Measurements from ENCODE around the gene SPOCK1. TPM values are rescaled to one million over a fixed set of nuclear protein-coding genes. Genes with fewer than 3 reads are reported as not detected.

The SPOCK1 gene
- total RNA-seq, 2 donors from 2014 or later: not detected

DNA sequence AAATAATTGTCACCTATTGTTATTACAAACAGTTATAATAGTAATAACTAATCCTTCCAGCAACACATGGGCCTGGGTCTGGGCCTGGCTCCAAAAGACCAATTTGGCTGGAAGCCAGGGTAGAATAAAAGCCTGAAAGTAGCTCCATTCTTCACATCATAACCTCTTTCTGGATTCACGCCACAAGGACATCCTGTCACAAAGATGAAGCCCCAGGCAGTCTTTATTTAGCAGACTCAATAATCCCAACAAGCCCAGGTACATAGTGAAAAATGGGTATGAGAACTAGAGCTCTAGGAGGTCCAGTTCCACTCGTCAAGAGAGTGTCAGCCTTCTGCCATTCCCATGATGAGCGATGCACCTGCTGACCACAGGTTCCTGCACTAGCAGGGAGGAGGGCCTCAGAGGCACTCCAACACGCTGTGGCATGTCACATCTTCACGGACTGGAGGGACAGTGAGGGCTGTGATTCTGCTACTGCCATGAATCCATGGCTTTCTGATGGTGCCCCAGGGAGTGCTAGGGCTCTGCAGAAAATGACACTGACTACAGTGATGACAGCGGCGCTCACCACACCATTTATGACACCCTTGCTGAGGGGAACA is 124.9 kb downstream of the SPOCK1 start:
- H3K4me1 Mint-ChIP-seq (ENCODE audit: low read depth): no peaks in the 10 kb centered on the region
- no peaks in the 10 kb centered on the region for H3K36me3 Mint-ChIP-seq (ENCODE audit: insufficient read depth in 2 of 2)
- no peaks in the 10 kb centered on the region for H3K27me3 Mint-ChIP-seq (ENCODE audit: low read depth)

DNA sequence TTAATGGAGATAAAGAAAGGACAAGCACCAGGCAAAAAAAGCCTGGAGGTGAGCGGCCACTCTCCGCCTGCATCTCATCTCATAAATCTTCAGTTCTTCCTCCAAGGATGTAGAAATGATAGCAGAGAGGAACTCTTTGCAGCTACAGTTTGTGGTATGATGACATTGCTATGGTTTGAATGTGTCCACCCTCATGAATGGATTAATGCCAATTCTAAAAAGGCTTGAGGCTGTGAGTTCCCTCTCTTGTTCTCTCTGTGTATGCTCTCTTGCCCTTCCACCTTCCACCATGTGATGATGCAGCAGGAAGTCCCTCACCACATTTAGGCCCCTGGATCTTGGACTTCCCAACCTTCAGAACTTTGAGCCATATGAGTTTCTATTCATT is 126.4 kb downstream of the SPOCK1 start:
- no peak for DNase-seq
- Mint-ChIP-seq H3K4me1 (ENCODE audit: low read depth) (no peaks in the 10 kb centered on the region), H3K4me3 (no peak overlapping the region), H3K27me3 (ENCODE audit: low read depth) (no peaks in the 10 kb centered on the region), H3K27ac (no peak overlapping the region), H3K36me3 (ENCODE audit: insufficient read depth in 2 of 2) (no peaks in the 10 kb centered on the region), H3K9me3 (no peaks in the 10 kb centered on the region)
- ATAC-seq (replicated peaks in 1 of 2): no peak

More for the DNA sequence above, 124.9 kb downstream of the SPOCK1 start:
- ATAC-seq (replicated peaks in 1 of 2): no peak
- no peak overlapping the region for H3K27ac Mint-ChIP-seq
- no peak for DNase-seq
- no peak overlapping the region for H3K4me3 Mint-ChIP-seq
- H3K9me3 Mint-ChIP-seq: no peaks in the 10 kb centered on the region

DNA sequence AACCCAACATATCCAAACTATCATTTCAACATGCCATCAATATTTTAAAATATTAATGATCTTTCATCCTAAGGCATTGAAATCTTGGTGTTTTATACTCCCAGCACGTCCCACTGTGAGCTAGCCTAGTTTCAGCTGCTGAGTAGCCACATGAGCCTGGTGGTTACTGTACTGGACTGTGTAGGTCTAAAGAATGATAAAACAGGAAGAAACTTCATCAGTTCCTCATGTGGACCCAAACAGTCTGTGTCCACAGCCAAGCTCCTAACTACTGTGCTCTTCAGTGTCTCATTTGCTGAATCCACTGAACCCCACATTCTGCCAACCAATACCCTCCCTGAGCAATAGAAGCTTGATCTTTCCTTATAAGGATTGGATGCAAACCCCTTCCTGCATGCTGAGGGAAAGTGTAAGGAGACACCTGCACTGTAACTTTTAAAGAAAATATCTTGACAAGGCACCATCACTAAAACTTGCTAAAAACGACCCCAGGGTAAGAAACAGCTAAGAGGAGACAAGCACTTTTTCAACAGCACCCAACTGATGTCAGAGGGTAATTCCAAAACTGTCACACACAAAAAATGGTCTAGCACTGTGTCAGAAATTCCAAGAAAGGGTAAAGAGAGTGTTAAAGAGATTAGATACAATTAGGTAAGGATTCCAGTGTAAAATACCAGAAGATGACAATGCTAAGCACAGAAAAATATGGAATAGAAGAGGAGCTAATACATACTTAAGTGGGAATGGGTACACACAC is 126.9 kb downstream of the SPOCK1 start:
- ATAC-seq (replicated peaks in 1 of 2) (no peak), DNase-seq (no peak)
- Mint-ChIP-seq H3K27ac (no peak overlapping the region), H3K27me3 (ENCODE audit: low read depth) (no peaks in the 10 kb centered on the region), H3K4me1 (ENCODE audit: low read depth) (no peaks in the 10 kb centered on the region), H3K4me3 (no peak overlapping the region), H3K36me3 (ENCODE audit: insufficient read depth in 2 of 2) (no peaks in the 10 kb centered on the region), H3K9me3 (no peaks in the 10 kb centered on the region)

- H3K36me3 Mint-ChIP-seq (ENCODE audit: insufficient read depth in 2 of 2): no peaks in the 10 kb centered on the region
- H3K9me3 Mint-ChIP-seq: no peaks in the 10 kb centered on the region
- no peak overlapping the region for H3K27ac Mint-ChIP-seq
- H3K4me1 Mint-ChIP-seq (ENCODE audit: low read depth): no peaks in the 10 kb centered on the region
- no peak for ATAC-seq (replicated peaks in 1 of 2)
- no peaks in the 10 kb centered on the region for H3K27me3 Mint-ChIP-seq (ENCODE audit: low read depth)
- no peak for DNase-seq
- H3K4me3 Mint-ChIP-seq: no peak overlapping the region
Measured at GRCh38 chr5:137370096-137371071, 128.7 kb downstream of the SPOCK1 start.

- H3K36me3 Mint-ChIP-seq (ENCODE audit: insufficient read depth in 2 of 2): no peaks in the 10 kb centered on the region
- no peaks in the 10 kb centered on the region for H3K9me3 Mint-ChIP-seq
- H3K4me3 Mint-ChIP-seq: no peak overlapping the region
- ATAC-seq (replicated peaks in 1 of 2): no peak
- H3K27ac Mint-ChIP-seq: no peak overlapping the region
- no peaks in the 10 kb centered on the region for H3K27me3 Mint-ChIP-seq (ENCODE audit: low read depth)
- H3K4me1 Mint-ChIP-seq (ENCODE audit: low read depth): no peaks in the 10 kb centered on the region
- DNase-seq: no peak
Measured at GRCh38 chr5:137368651-137369050, 130.5 kb downstream of the SPOCK1 start.

DNA sequence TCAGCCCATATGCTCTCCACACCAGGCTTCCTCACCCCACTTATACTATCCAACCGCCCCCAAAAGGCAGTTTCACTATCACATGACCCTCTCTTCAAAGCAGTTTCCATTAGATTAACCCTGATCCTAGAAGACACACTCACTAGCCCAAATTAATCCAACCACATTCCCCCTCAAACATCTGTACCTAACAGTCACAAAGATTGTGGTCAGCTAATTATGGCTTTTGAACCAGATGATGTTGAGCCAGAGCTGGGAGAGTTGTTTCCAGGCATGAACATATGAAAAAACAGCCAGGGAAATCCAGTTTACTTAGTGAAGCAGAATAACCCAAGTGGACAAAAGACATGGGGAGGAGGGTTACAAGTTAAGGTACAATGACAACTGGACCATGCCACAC is 131.2 kb downstream of the SPOCK1 start:
- H3K27me3 Mint-ChIP-seq (ENCODE audit: low read depth): peaks cover 6% of the 10 kb centered on the region
- ATAC-seq (replicated peaks in 1 of 2) (no peak), DNase-seq (no peak)
- no peak overlapping the region for H3K4me3 Mint-ChIP-seq
- H3K9me3 Mint-ChIP-seq: no peaks in the 10 kb centered on the region
- H3K36me3 Mint-ChIP-seq (ENCODE audit: insufficient read depth in 2 of 2): no peaks in the 10 kb centered on the region
- H3K27ac Mint-ChIP-seq: no peak overlapping the region
- no peaks in the 10 kb centered on the region for H3K4me1 Mint-ChIP-seq (ENCODE audit: low read depth)

DNA sequence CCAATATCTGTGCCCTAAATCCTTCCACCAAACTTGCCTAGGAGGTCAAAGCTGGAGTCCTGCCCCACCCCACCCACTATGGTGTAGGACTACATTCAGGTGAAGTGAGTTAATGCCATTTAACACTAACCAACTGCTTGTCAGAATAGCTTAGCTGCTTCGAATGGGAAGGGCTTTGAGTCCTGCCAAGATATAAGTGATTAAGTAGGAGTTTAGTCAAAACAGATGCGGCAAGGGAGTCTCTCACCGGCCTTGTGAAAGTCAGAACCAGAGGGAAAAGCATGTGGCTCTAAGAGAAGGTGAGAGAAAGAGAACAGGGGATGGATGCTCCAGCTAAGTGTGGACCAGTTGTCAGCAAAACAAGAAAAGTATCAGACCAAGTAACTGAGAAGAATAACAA is 132.6 kb downstream of the SPOCK1 start:
- Mint-ChIP-seq H3K27me3 (ENCODE audit: low read depth) (peaks cover 7% of the 10 kb centered on the region), H3K9me3 (no peaks in the 10 kb centered on the region), H3K4me1 (ENCODE audit: low read depth) (no peaks in the 10 kb centered on the region), H3K4me3 (no peak overlapping the region), H3K36me3 (ENCODE audit: insufficient read depth in 2 of 2) (no peaks in the 10 kb centered on the region), H3K27ac (no peak overlapping the region)
- DNase-seq: no peak
- no peak for ATAC-seq (replicated peaks in 1 of 2)

DNA sequence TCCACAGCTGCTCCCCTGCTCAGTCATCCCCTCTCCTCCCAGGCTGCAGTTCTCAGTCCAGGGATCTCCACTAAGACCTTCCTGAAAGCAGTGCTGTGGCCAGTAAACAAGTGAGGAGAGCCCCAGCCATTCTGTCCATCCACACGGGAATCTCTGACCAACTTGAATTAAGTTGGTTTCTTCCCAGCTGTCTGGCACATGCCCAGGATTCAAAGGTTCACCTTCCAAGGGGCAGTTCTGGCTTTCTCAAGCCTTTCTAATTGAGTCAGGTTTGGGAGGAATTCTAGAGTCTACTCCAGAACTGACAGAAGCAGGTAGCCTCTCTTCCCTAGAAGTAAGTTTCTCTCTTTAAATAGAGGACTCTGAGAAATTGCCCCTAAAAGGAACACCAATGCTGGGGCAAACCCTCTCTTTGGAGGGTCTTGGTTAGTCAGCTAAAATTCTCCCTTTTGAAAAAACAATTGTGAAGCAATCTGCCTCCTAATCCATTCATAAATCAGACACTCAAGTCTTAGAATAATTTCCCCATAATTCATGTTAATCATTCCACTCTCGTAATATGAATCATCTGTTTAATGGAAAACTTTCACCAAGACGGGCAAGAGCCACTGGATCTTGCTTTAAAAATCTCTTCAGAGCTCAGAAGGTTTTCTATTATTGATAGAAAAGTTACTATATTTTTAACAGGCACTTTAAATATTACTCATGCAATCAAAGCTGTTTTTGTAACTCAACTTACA is 133.8 kb downstream of the SPOCK1 start:
- DNase-seq (no peak), ATAC-seq (replicated peaks in 1 of 2) (no peak)
- H3K4me1 Mint-ChIP-seq (ENCODE audit: low read depth): no peaks in the 10 kb centered on the region
- peaks cover 7% of the 10 kb centered on the region for H3K27me3 Mint-ChIP-seq (ENCODE audit: low read depth)
- H3K27ac Mint-ChIP-seq: no peak overlapping the region
- H3K36me3 Mint-ChIP-seq (ENCODE audit: insufficient read depth in 2 of 2): no peaks in the 10 kb centered on the region
- H3K9me3 Mint-ChIP-seq: no peaks in the 10 kb centered on the region
- H3K4me3 Mint-ChIP-seq: no peak overlapping the region

GRCh38 chr5:137361280-137361679 is 137.8 kb downstream of the SPOCK1 start:
- no peaks in the 10 kb centered on the region for H3K36me3 Mint-ChIP-seq (ENCODE audit: insufficient read depth in 2 of 2)
- no peak overlapping the region for H3K27ac Mint-ChIP-seq
- DNase-seq (no peak), ATAC-seq (replicated peaks in 1 of 2) (no peak)
- no peak overlapping the region for H3K4me3 Mint-ChIP-seq
- no peaks in the 10 kb centered on the region for H3K4me1 Mint-ChIP-seq (ENCODE audit: low read depth)
- no peaks in the 10 kb centered on the region for H3K9me3 Mint-ChIP-seq
- H3K27me3 Mint-ChIP-seq (ENCODE audit: low read depth): peaks cover 7% of the 10 kb centered on the region

- no peak for ATAC-seq (replicated peaks in 1 of 2)
- Mint-ChIP-seq H3K9me3 (no peaks in the 10 kb centered on the region), H3K4me3 (no peak overlapping the region), H3K4me1 (ENCODE audit: low read depth) (no peaks in the 10 kb centered on the region), H3K36me3 (ENCODE audit: insufficient read depth in 2 of 2) (no peaks in the 10 kb centered on the region), H3K27ac (no peak overlapping the region), H3K27me3 (ENCODE audit: low read depth) (peaks cover 7% of the 10 kb centered on the region)
- DNase-seq: no peak
Measured at GRCh38 chr5:137360607-137361006, 138.5 kb downstream of the SPOCK1 start.

- Mint-ChIP-seq H3K4me1 (ENCODE audit: low read depth) (no peaks in the 10 kb centered on the region), H3K36me3 (ENCODE audit: insufficient read depth in 2 of 2) (no peaks in the 10 kb centered on the region), H3K27me3 (ENCODE audit: low read depth) (peaks cover 7% of the 10 kb centered on the region), H3K4me3 (no peak overlapping the region), H3K27ac (no peak overlapping the region), H3K9me3 (no peaks in the 10 kb centered on the region)
- ATAC-seq (replicated peaks in 1 of 2) (no peak), DNase-seq (no peak)
Measured at GRCh38 chr5:137359941-137360340, 139.2 kb downstream of the SPOCK1 start.

- Mint-ChIP-seq H3K9me3 (no peaks in the 10 kb centered on the region), H3K27ac (no peak overlapping the region), H3K27me3 (ENCODE audit: low read depth) (peaks cover 9% of the 10 kb centered on the region), H3K4me3 (no peak overlapping the region), H3K4me1 (ENCODE audit: low read depth) (no peaks in the 10 kb centered on the region), H3K36me3 (ENCODE audit: insufficient read depth in 2 of 2) (no peaks in the 10 kb centered on the region)
- ATAC-seq (replicated peaks in 1 of 2): no peak
- DNase-seq: no peak
Measured at GRCh38 chr5:137357436-137357835, 141.7 kb downstream of the SPOCK1 start.

DNA sequence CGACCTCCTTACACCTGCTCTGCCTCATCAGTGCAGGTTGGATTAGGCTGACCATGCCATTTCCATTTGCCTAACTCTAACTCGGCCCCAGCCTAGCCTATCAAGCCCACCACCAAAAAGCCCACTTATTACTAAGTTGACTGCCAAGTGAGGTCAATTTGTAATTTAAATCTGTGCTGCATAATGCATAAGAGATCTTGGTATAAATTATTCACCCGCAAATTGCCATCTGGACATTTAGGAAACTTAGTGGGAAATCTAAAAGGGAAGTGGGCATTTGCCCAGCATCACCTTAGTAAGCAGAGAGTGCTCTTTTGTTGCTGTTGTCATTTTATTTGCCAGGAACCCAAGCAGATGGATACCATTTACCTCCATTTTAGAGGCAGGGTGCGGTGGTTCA is 143.0 kb downstream of the SPOCK1 start:
- peaks cover 9% of the 10 kb centered on the region for H3K27me3 Mint-ChIP-seq (ENCODE audit: low read depth)
- H3K36me3 Mint-ChIP-seq (ENCODE audit: insufficient read depth in 2 of 2): no peaks in the 10 kb centered on the region
- no peaks in the 10 kb centered on the region for H3K9me3 Mint-ChIP-seq
- no peak overlapping the region for H3K27ac Mint-ChIP-seq
- no peak for ATAC-seq (replicated peaks in 1 of 2)
- no peak for DNase-seq
- no peaks in the 10 kb centered on the region for H3K4me1 Mint-ChIP-seq (ENCODE audit: low read depth)
- H3K4me3 Mint-ChIP-seq: no peak overlapping the region

Measured in activated T-cell treated with anti-CD3 and anti-CD28 coated beads, Interleukin-2, amount 50 U/mL, for 72 hours (primary cell).